Activated CD8-positive, alpha-beta T cell treated with anti-CD3 and anti-CD28 coated beads, Interleukin-2, amount 10 ng/mL, durations not matched to agents 7 days and 5 days (primary cell): ENCODE data around the gene H1-8. TPM values are rescaled to one million over a fixed set of nuclear protein-coding genes. Genes with fewer than 3 reads are reported as not detected.
"Not testable (repeated sequence)": the region's sequence is repeated elsewhere in the genome, so short reads cannot be mapped to it uniquely, and the experiment has no call there.

Source experiments
- ATAC-seq: fragments of 150-1000 bp; cut with Tn5 transposase; one replicate; pipeline ENCODE4 v1.10.0; 2021; ENCODE audit warnings: moderate library complexity
- CTCF ChIA-PET: fragments of 350-600 bp; sonication (Branson Sonifier 250); formaldehyde crosslinking; loops from one replicate; lab custom pipeline; 2021; ENCODE audit warnings: antibody characterized with exemption; lab: Charles Lee
- POLR2A ChIA-PET: fragments of 350-600 bp; sonication (Branson Sonifier 250); formaldehyde crosslinking; loops from one replicate; lab custom pipeline; 2021; ENCODE audit warnings: antibody characterized with exemption; lab: Charles Lee
- DNase-seq: peaks from one replicate; pipeline ENCODE4 v3.0.0-alpha.2; 2020
- H3K27ac Mint-ChIP-seq: one replicate; pipeline ENCODE4 v1.8.0; 2021; ENCODE audit warnings: mild to moderate bottlenecking, mixed read lengths
- H3K27me3 Mint-ChIP-seq: one replicate; pipeline ENCODE4 v1.8.0; 2021; ENCODE audit warnings: low read depth, mixed read lengths
- H3K36me3 Mint-ChIP-seq: one replicate; pipeline ENCODE4 v1.8.0; 2021; ENCODE audit warnings: low read depth, mixed read lengths
- H3K4me1 Mint-ChIP-seq: one replicate; pipeline ENCODE4 v1.8.0; 2021; ENCODE audit warnings: low read depth, mixed read lengths
- H3K4me3 Mint-ChIP-seq: one replicate; pipeline ENCODE4 v1.8.0; 2021; ENCODE audit warnings: mild to moderate bottlenecking, mixed read lengths
- H3K9me3 Mint-ChIP-seq: one replicate; pipeline ENCODE4 v1.8.0; 2022; ENCODE audit warnings: mixed read lengths; ENCODE audit not compliant: insufficient read depth
- total RNA-seq, 2 experiments: library from RNA; stranded (reverse); gene quantifications; one replicate each; pipeline ENCODE4 v1.2.3, GENCODE V29; 2021

The H1-8 gene, protein sequence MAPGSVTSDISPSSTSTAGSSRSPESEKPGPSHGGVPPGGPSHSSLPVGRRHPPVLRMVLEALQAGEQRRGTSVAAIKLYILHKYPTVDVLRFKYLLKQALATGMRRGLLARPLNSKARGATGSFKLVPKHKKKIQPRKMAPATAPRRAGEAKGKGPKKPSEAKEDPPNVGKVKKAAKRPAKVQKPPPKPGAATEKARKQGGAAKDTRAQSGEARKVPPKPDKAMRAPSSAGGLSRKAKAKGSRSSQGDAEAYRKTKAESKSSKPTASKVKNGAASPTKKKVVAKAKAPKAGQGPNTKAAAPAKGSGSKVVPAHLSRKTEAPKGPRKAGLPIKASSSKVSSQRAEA
- total RNA-seq, result not detected

GRCh38 chr3:129543156-129543790, at the start of gene H1-8:
Gene H1-8, plus strand, starts transcription at chr3:129543175. Its CDS starts 44 bp downstream, at chr3:129543219.
- no peaks in the 10 kb centered on the region for H3K27me3 Mint-ChIP-seq
- no peak within 1 kb of the TSS for H3K4me3 Mint-ChIP-seq
- H3K36me3 Mint-ChIP-seq, result no peaks in the 10 kb centered on the region
- DNase-seq (no peak), ATAC-seq (no peak)
- no peaks in the 10 kb centered on the region for H3K4me1 Mint-ChIP-seq
- H3K9me3 Mint-ChIP-seq, result no peaks in the 10 kb centered on the region
- ChIA-PET POLR2A (no interaction called here), CTCF (no interaction called here)
- H3K27ac Mint-ChIP-seq, result no peak within 1 kb of the TSS

DNA sequence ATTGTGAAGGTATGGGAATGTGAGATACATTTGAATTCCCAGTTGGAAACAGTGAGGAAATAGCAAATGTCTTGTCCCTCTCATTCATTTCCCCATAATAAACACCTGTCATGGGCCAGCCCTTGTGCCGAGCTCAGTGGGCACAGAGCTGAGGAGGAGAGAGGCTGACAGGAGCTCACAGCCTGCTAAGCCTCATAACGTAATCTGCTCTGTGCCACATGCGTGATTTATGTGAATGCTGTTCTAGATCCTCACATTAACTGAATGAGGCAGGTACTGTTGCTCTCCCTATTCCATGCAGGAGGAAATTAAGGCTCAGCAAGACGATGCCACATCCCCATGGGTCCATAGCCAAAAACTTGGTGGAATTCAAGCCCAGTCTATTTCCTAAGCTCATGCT, 49.8 kb upstream of the H1-8 start:
- DNase-seq (no peak), ATAC-seq (no peak)
- Mint-ChIP-seq H3K4me3 (no peak overlapping the region), H3K27ac (no peak overlapping the region), H3K9me3 (no peaks in the 10 kb centered on the region), H3K36me3 (no peaks in the 10 kb centered on the region), H3K4me1 (no peaks in the 10 kb centered on the region), H3K27me3 (no peaks in the 10 kb centered on the region)
- POLR2A ChIA-PET, result interaction anchor here (0.7 kb wide), 1 partner anchor 11 kb away, joined by 3 read pairs; no protein-coding TSS in a partner anchor
- CTCF ChIA-PET, result interaction anchor here (1.6 kb wide), 1 partner anchor 10 kb away, joined by 3 read pairs; no protein-coding TSS in a partner anchor

- CTCF ChIA-PET, result interaction anchor here (1.6 kb wide), 1 partner anchor 9 kb away, joined by 3 read pairs; no protein-coding TSS in a partner anchor
- H3K4me3 Mint-ChIP-seq, POLR2A ChIA-PET: not testable (repeated sequence)
Observed at GRCh38 chr3:129494499-129494898, 48.5 kb upstream of the H1-8 start.

GRCh38 chr3:129495006-129495639, 47.9 kb upstream of the H1-8 start:
- DNase-seq, H3K27me3 Mint-ChIP-seq, H3K4me1 Mint-ChIP-seq, H3K27ac Mint-ChIP-seq, H3K9me3 Mint-ChIP-seq, ATAC-seq, H3K36me3 Mint-ChIP-seq, H3K4me3 Mint-ChIP-seq, CTCF ChIA-PET, POLR2A ChIA-PET: not testable (repeated sequence)

More at GRCh38 chr3:129494499-129494898, 48.5 kb upstream of the H1-8 start:
- not testable (repeated sequence) for DNase-seq, H3K27me3 Mint-ChIP-seq, H3K9me3 Mint-ChIP-seq, H3K36me3 Mint-ChIP-seq, H3K27ac Mint-ChIP-seq, ATAC-seq, H3K4me1 Mint-ChIP-seq

DNA sequence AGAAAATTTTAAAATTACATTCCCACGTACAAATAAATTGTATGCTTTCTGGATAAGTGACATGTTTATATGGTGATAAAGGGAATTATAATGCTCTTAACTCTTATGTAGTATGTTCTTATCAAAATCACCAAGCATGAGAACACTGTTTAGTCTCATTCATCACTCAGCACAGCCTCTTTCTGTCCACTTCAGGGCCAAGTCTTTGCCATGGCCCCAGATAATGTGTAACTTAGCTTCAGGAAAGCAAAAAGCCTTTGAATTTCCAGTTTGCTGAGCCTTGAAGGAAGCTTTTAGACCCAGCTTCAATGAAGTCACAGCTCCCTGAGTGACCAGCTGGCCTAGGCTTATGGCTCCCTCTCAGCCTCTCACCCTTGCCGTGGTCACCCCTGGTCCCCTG, 45.1 kb upstream of the H1-8 start:
- H3K36me3 Mint-ChIP-seq, H3K27me3 Mint-ChIP-seq, DNase-seq, POLR2A ChIA-PET, CTCF ChIA-PET, H3K4me3 Mint-ChIP-seq, H3K27ac Mint-ChIP-seq, H3K9me3 Mint-ChIP-seq, ATAC-seq, H3K4me1 Mint-ChIP-seq: not testable (repeated sequence)

GRCh38 chr3:129498603-129499488, 44.1 kb upstream of the H1-8 start:
- ATAC-seq, H3K36me3 Mint-ChIP-seq, CTCF ChIA-PET, DNase-seq, H3K27me3 Mint-ChIP-seq, H3K4me3 Mint-ChIP-seq, H3K4me1 Mint-ChIP-seq, POLR2A ChIA-PET, H3K27ac Mint-ChIP-seq, H3K9me3 Mint-ChIP-seq: not testable (repeated sequence)

DNA sequence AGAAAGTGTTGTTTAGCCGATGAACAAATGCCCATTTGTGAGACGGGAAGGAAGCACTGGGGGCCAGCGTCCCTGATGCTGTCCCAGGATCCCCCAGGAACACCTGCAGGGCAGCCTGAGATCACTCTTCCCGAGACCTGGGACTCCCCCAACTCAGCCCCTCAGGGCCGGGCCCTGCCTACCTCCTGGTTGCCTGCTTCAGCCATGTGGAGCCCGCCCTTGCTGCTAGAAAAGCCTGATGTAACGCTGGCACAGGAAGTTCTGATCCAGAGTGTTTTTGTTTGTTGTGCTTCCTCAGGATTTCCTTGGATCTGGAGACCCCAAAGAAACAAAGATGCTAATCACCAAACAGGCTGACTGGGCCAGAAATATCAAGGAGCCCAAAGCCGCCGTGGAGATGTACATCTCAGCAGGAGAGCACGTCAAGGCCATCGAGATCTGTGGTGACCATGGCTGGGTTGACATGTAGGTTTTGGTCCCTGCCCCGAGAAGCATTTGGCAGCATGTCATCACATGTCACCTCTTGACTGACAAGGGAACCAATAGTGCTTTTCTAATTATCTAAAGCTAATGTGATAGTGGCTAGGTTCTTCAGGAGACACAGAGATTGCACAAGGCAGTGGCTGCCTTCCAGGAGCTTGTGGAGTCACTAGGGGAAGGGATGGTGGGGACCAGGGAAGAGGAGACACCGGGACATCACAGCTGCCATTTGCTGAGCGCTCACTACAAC, 43.2 kb upstream of the H1-8 start:
- POLR2A ChIA-PET, result interaction anchor here (1.6 kb wide), 1 partner anchor 60 kb away, joined by 4 read pairs; the partner anchor contains the start of genes IFT122 and MBD4
- H3K36me3 Mint-ChIP-seq, H3K4me1 Mint-ChIP-seq, H3K27me3 Mint-ChIP-seq, ATAC-seq, DNase-seq, H3K4me3 Mint-ChIP-seq, H3K27ac Mint-ChIP-seq, H3K9me3 Mint-ChIP-seq, CTCF ChIA-PET: not testable (repeated sequence)

- POLR2A ChIA-PET, result interaction anchor here (1.6 kb wide), 1 partner anchor 61 kb away, joined by 4 read pairs; the partner anchor contains the start of genes IFT122 and MBD4
Observed at GRCh38 chr3:129500334-129500658, 42.7 kb upstream of the H1-8 start.

GRCh38 chr3:129501630-129502029, 41.3 kb upstream of the H1-8 start:
- ChIA-PET CTCF (no interaction called here), POLR2A (no interaction called here)
- Mint-ChIP-seq H3K4me1 (no peaks in the 10 kb centered on the region), H3K36me3 (no peaks in the 10 kb centered on the region), H3K27ac (no peak overlapping the region), H3K27me3 (no peaks in the 10 kb centered on the region), H3K4me3 (no peak overlapping the region), H3K9me3 (no peaks in the 10 kb centered on the region)
- ATAC-seq (no peak), DNase-seq (no peak)

More at GRCh38 chr3:129500334-129500658, 42.7 kb upstream of the H1-8 start:
- no peak for ATAC-seq
- DNase-seq, result no peak
- Mint-ChIP-seq H3K27me3 (no peaks in the 10 kb centered on the region), H3K9me3 (no peaks in the 10 kb centered on the region), H3K36me3 (no peaks in the 10 kb centered on the region), H3K4me3 (no peak overlapping the region), H3K4me1 (no peaks in the 10 kb centered on the region), H3K27ac (no peak overlapping the region)
- CTCF ChIA-PET, result no interaction called here

DNA sequence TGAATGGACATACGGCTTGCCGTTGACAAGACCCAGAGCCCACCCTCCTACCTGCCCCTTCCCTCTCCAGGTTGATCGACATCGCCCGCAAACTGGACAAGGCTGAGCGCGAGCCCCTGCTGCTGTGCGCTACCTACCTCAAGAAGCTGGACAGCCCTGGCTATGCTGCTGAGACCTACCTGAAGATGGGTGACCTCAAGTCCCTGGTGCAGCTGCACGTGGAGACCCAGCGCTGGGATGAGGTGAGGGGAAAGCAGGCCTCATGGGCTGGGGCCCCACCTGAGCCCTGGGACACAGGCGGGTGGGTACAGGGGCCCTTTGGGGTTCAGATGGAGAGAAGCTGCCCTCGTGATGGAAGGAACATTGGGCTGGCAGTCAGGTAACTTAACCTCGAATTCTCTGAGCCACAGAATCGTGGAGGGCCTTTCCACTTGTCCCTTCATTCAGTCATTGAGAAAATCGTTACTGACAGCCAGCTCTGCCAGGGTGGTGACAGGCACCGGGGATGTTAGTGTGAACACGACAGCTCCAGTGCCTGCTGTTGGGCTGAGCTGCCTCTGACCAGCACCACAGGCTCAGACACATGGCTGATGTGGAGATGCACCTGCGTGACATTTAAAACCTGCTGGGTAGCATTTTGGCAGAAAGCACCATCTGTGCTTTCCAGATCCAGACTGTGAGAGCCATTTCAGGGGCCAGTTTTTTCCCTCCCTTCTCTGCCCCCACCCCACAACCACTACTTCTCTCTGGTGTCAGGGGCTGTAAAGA, 40.1 kb upstream of the H1-8 start:
- POLR2A ChIA-PET, result interaction anchor here (0.6 kb wide), 1 partner anchor 325 kb away, joined by 3 read pairs; no protein-coding TSS in a partner anchor
- ATAC-seq (no peak), DNase-seq (no peak)
- H3K27ac Mint-ChIP-seq, result no peak overlapping the region
- H3K36me3 Mint-ChIP-seq, result no peaks in the 10 kb centered on the region
- no peaks in the 10 kb centered on the region for H3K27me3 Mint-ChIP-seq
- CTCF ChIA-PET, result interaction anchor here (0.8 to 1.1 kb wide), 2 partner anchors 9 to 13 kb away, joined by 3 read pairs; no protein-coding TSS in a partner anchor
- no peaks in the 10 kb centered on the region for H3K9me3 Mint-ChIP-seq
- no peaks in the 10 kb centered on the region for H3K4me1 Mint-ChIP-seq
- H3K4me3 Mint-ChIP-seq, result no peak overlapping the region
